Activated naive CD8-positive, alpha-beta T cell treated with anti-CD3 and anti-CD28 coated beads, Interleukin-2, amount 50 U/mL, for 16 hours (primary cell): ENCODE results near the gene APOA1.
"Not testable (repeated sequence)": the region's sequence is repeated elsewhere in the genome, so short reads cannot be mapped to it uniquely, and the experiment has no call there.

ENCODE experiments used
- DNase-seq: peaks from one replicate; pipeline ENCODE4 v3.0.0-alpha.2; 2020; ENCODE audit warnings: low read depth, low spot score

The APOA1 gene

DNA sequence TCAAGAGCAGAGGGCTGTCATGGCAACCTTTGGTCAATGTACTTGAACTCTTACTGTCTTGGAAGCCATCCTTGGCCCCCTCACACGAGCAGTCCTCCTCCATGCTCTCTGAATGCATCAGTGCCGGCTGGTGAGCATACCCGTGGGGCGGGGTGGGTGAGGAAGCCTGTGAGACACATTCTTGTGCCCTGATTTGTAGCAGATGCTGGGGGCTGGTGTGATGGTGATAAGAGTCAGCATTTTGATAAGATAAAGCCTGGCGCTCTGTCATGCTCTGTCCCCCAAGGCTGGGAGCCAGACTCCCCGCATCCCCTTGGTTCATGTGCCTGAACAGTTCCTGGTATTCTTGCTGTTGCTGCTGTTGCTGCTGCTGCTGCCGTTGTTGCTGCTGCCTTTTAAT, 20.5 kb upstream of the APOA1 start:
- DNase-seq: no peak

DNA sequence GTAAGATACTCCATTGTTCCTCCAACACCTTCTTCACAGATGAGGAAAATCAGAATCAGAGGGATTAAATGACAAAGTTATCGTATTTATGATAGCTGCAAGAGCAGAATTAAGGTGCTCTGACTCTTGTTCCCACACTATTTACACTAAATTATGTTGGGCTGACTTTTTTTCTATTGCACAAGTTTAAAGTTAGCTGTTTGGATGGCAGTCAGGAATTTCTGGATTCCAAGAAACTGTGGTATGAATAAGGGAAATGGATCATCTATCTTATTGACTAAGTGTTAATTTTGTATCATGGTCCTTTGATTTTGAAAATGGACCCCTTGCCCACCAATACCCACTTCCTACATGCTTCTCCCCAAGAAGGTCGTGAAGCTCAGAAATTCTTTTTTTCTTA, 19.9 kb upstream of the APOA1 start:
- no peak for DNase-seq

- DNase-seq: no peak
Measured at GRCh38 chr11:116856423-116856822, 19.0 kb upstream of the APOA1 start.

DNA sequence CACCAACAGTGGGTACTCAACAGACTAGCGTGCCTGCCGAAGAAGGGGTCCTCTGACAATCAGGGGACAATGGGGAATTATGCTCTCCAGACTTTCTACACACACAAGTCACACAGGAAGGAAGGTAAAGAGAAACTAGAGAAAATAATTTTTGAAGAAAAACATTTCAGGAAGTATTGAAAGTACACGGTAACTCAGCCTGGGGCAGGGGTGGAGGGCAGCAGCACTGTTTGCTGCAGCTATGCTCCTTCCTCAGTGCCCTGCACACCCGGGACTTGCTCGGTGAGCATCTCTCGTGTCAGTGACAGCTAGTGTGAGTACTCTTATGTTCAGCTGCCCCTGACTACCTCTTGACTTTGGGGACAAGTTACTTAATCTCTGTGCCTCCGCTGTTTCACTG, 18.0 kb upstream of the APOA1 start:
- DNase-seq: no peak

DNA sequence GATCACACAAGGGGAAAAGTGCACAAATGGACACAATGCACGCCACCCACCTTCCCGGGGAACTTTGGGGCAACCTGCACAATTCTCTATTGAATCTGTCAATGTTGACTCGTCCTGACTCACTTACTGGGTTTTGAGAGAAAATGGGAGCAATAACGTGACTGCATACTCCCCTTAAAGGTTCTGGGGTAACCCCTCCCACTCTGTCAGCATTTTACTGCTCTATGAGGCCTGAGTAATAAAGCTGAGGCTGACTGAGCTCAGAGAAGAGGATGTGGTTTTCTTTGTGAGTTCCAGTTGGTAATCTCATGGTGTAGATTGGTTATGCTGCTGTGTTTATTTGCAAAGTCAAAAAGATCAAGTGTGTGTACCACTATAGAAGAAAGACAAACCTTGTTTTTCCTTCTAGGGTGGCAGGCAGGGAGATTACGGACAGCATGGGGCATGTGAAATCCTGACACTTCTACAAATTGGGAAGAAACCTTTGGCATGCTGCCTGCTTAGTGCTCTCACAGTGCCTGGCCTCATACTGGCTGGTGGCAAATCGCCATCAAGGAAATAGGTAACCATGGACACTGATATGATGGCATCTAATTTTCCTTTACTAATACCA, 16.1 kb upstream of the APOA1 start:
- no peak for DNase-seq

GRCh38 chr11:116852261-116853031, 15.0 kb upstream of the APOA1 start:
- DNase-seq: no peak

GRCh38 chr11:116851626-116852025, 14.2 kb upstream of the APOA1 start:
- no peak for DNase-seq

GRCh38 chr11:116849486-116849885, 12.1 kb upstream of the APOA1 start:
- DNase-seq: no peak

GRCh38 chr11:116849060-116849459, 11.6 kb upstream of the APOA1 start:
- no peak for DNase-seq

DNA sequence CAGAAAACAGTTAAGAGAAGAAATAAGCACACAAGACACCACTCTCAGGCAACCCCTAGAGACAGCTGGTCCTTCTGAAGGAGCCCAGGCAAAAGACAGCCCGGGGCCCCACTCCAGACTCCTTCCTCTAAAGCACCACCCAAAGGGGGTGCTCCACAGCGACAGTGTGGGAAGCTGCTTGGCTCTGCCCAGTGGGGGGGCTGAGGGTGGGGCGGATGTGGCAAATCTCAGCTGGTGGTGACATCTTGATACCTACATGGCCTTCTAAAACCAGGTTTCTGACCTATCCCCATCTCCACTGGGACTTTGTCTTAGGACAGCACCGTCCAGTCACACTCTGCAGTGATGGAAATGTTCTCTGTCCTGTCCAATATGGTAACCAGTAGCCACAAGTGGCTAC, 10.2 kb upstream of the APOA1 start:
- DNase-seq: no peak

DNA sequence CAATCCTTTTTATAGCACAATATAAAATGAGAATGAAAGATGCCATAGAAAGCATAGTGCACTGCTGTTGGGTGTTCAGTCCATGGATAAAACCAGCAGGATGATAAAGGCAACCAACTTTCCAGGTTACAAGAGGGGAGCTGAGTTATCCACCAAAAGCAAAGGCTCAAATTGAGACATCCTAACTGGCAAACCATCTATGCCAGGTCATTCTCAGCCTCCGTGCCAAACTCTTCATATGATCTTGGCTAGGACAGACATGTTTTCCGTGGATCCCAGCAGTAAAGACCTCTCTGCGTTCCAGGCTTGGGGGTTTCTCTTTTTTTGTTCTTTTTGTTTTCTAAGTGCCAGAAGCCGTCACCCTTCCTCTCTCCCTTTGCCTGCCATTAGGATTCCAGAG, 7.3 kb upstream of the APOA1 start:
- no peak for DNase-seq

DNA sequence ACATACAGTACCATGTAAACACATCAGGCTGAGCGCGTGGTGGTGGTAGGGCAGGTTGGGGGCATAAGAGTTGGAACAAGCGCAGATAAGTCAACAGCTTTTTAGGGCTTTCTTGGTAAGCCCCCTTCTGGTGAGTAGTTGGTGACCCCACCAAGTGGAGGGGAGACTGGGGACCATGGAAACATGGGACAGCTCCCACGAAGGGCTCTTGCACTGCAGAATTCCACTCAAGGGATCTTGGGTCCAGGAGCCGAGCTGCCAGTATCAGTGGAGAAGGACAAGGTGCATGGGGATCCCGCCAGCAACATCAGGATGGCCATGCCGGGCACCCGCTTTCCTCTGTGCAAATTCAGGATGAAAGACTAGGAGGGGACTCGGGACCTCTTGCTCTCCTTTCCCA, 6.2 kb upstream of the APOA1 start:
- no peak for DNase-seq

GRCh38 chr11:116842909-116843308, 5.5 kb upstream of the APOA1 start:
- DNase-seq: no peak

DNA sequence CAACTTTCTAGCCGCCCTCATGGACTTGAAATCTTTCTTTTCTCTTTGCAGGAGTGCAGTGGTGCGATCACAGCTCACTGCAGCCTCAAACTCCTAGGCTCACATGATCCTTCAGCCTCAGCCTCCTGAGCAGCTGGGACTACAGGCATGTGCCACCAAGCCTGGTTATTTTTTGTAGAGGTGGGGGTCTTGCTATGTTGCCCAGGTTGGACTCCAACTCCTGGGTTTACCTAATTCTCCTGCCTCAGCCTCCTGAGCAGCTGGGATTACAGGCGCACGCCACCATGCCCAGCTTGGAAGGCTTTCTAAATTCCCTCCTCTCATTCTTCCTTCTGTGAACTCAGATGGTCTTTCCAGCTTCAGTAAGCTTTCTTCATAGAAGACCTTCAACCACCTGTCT, 4.7 kb upstream of the APOA1 start:
- DNase-seq: no peak

DNA sequence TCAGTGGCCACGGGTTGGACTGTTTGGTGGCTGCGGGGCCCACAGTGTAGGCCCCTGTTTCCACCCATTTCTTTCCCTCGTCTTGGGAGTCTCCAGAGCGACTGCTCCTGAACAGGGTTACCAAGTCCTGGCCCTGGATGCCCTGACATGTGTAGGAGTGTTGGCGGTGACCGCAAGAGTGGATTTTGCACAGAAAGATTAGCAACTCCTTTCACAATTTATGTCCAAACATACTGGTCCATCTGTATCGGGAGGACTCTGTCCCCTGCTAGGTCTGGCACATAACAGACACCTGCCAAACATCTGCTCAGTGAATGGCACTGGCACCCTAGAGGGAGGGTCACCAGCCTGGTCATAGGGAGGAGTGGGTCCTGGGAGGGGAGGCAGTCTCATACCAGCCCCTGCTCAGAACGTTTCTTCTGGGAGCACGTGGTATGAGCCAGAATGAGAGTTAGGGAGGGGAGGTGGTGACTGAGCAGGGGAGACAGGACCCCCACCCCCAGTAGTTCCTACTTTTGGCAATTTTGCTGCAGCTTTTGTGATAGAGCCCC, 3.4 kb upstream of the APOA1 start:
- DNase-seq: no peak

DNA sequence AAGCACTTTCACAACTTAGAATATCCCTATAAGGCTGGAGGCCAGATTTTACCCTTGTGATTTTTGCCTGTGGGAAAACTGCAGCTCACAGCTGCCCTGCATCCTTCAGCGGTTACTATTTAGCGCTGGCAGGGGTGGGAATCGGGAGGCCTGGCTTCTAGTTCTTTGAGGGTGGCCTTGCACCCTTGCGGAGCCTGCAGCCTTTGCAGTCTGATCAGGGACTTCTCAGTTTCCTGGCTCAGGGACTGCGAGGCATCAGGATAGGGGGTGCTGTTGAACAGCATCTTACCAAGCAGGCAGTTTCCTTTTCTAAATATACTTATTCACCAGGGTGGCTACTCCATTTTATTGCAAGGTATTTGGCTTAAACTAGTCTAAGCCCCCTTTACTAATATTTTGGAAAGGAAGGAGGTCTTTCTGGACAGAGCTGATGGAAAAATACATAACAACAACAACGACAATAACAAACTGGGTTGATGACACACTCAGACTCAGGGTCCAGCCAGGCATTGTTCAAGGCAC, 2.9 kb upstream of the APOA1 start:
- DNase-seq: no peak

DNA sequence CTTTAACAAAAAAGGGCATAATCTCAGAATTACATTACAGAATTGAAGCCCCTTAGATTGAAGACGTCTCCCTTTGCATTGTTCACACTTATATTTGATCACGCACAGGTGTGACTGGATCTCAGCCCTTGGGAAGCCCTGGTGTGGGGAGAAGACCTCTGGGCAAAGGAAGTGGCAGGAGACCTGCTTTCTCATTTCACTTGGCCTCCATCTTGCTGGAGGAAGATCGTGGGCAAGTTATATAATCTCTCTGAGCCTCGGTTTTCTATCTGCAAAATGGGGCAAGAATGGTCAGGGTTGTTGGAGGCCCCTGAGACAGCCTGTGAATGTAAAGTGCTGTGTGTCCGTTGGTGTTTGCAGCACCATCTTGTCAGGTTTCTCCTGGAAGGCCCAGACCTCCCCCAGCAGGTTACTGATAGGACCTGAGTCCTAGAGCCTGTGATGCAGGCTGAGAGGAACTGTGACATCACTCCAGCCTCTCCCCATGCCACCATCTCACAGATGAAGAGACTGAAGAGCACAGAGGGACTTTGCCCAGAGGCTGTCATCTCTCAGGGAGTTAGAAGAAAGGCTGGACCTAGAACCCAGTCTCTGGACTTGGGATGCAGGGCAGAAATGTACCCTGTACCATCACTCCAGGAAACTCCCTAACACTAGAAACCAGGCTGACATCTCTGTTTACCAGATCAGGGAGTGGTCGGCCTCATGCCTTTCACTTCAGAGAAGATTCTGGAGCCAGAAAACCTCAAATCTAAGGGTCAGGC, 1.1 kb upstream of the APOA1 start:
- DNase-seq: no peak

- no peak for DNase-seq
Measured at GRCh38 chr11:116836632-116836991, 810 bp downstream of the APOA1 start.

DNA sequence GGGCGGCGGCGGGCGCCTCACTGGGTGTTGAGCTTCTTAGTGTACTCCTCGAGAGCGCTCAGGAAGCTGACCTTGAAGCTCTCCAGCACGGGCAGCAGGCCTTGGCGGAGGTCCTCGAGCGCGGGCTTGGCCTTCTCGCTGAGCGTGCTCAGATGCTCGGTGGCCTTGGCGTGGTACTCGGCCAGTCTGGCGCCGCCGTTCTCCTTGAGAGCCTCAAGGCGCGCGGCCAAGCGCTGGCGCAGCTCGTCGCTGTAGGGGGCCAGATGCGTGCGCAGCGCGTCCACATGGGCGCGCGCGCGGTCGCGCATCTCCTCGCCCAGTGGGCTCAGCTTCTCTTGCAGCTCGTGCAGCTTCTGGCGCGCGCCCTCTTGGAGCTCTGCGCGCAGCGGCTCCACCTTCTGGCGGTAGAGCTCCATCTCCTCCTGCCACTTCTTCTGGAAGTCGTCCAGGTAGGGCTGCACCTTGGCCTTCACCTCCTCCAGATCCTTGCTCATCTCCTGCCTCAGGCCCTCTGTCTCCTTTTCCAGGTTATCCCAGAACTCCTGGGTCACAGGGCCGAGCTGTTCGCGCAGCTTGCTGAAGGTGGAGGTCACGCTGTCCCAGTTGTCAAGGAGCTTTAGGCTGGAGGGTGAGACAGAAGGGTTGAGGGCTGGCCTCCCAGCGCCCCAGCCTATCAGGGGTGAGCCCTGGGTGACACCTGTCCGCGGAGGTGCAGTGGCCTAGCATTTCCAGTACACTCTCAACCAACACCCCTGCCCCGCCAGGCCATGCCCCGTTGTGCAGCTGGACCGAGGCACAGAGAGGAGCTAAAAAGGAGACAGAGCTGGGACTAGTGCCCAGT, 1.4 kb downstream of the APOA1 start:
- DNase-seq: peak; percentile 43

DNA sequence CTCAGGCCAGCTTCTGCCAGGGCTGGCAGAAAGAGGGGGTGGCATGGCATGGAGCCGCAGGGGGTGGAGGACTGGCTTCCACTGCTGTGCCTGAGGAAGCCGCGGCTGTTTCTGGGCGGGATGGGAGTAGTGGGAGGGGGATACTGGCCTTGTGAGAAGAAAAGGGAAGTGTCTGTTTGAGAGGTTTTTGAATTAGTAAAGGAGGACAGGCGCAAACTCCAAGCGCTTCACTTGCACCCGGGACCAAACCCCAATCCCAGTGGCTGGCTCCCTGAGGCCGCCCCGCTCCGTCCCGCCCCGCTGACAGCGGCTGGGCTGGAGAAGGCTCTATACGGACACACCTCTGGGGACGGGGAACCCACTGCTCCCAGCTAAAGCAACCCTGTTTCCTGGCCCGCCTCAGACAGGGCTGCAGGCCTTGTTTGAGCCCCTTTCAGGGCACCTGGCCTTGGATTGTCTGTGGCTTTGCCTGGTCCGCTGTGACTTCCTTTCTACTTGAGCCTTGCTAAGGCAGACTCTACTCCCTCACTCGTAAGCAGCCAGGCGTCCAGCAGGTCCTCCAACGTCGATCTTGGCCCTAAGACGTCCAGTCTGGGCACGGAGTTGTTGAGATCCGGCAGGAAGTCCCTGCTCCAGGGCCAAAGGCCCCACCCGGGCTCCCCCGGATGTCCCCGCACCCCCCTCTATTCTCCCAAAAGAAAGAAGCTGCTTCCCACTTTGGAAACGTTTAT, 2.2 kb downstream of the APOA1 start:
- DNase-seq: no peak

DNA sequence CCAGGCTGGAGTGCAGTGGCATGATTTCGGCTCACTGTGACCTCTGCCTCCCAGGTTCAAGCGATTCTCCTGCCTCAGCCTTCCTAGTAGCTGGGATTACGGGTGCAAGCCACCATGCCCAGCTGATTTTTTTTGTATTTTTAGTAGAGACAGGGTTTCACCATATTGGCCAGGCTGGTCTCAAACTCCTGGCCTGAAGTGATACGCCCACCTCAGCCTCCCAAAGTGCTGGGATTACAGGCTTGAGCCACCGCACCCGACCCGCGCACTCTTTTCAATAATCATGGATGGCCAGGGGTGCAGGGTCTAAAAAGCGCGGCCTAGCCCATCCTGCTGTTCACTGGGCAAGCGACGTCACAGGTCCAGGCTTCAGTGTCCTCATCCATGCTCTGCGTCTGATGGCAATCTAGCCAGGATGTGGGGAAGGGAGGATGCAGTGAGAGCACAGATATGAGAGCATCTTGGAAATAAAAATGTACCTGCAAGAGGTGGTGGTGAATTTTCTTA, 2.8 kb downstream of the APOA1 start:
- not testable (repeated sequence) for DNase-seq
